ENCODE results near the gene SUMF1.

The SUMF1 gene

GRCh38 chr3:4496087-4496452 lies 29.0 kb upstream of the SUMF1 start:
- Histone ChIP-seq H3K4me1 (ENCODE audit: insufficient read depth, low read length) (peaks cover 6% of the 10 kb centered on the region), H3K27me3 (ENCODE audit: insufficient read depth, low read length) (peaks cover 34% of the 10 kb centered on the region), H3K36me3 (ENCODE audit: insufficient read depth, low read length) (no peaks in the 10 kb centered on the region), H3K27ac (ENCODE audit: low read depth, low read length) (no peak overlapping the region), H3K9ac (ENCODE audit: low read depth, low read length) (no peak overlapping the region), H3K9me3 (ENCODE audit: insufficient read depth, low read depth, low read length) (no peaks in the 10 kb centered on the region), H3K4me3 (ENCODE audit: low read length) (no peak overlapping the region)
- WGBS, result 90% methylated on average over 2 of the region's 3 CpGs

DNA sequence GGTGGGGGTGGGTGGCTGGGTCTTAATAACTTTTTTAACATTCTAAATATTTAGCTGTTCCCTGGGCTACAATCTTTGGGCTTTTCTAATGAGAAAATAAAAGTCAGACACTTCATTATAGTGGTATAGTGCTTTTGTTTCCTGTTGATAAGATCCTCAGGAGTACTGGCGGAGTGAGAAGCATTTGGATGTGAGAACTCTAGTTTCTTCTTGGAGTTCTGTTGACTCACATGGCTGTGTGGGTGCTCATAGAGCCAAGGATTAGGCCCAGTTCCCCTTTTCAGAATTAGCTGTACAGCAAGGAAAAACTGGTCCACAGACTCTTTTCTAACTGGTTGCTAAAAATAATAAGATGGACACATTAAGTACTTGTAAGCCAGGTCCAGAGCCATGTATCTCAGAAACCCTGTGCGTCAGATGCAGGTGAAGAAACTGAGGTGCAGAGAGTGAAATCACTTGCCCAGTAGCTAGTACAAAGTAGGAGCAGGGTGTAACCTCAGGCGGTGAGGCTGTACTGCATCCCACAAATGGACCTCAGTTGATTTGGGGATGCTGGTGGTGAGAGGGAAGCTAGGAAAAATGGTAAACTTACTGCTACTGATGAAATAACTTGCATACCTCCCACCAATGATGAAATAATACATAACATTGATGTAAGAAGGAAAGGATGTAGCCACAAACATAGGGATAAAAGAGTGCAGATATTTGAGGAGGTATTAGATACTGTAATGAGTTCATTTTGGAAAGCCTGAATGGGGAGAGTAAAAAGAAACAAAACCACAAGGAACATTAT lies 28.4 kb upstream of the SUMF1 start:
- Histone ChIP-seq H3K9ac (ENCODE audit: low read depth, low read length) (no peak overlapping the region), H3K27ac (ENCODE audit: low read depth, low read length) (no peak overlapping the region), H3K4me1 (ENCODE audit: insufficient read depth, low read length) (peaks cover 6% of the 10 kb centered on the region), H3K4me3 (ENCODE audit: low read length) (no peak overlapping the region), H3K9me3 (ENCODE audit: insufficient read depth, low read depth, low read length) (no peaks in the 10 kb centered on the region), H3K27me3 (ENCODE audit: insufficient read depth, low read length) (peaks cover 40% of the 10 kb centered on the region), H3K36me3 (ENCODE audit: insufficient read depth, low read length) (no peaks in the 10 kb centered on the region)
- WGBS, result 96% methylated on average over 3 of the region's 3 CpGs

DNA sequence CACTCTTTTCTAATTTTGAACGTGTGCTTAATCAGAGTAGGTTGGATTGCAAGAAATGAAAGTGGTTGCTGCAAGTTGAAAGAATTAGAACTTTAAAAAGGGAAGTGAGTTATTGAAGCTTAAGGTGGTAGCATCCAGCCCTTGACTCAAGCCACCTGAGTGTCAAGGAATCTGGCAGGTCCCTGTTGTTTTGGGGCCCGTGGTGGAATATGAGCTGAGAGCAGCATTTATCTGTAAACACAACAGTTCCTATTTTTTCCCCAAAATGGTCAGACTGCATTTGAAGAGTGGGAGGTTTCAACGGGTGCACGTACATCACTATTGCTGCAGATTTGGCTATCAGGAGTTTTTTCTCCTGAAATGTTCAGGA lies 27.8 kb upstream of the SUMF1 start:
- 85% methylated on average over 4 of the region's 4 CpGs for WGBS
- Histone ChIP-seq H3K9ac (ENCODE audit: low read depth, low read length) (no peak overlapping the region), H3K27me3 (ENCODE audit: insufficient read depth, low read length) (peaks cover 44% of the 10 kb centered on the region), H3K27ac (ENCODE audit: low read depth, low read length) (no peak overlapping the region), H3K9me3 (ENCODE audit: insufficient read depth, low read depth, low read length) (no peaks in the 10 kb centered on the region), H3K4me3 (ENCODE audit: low read length) (no peak overlapping the region), H3K4me1 (ENCODE audit: insufficient read depth, low read length) (peaks cover 6% of the 10 kb centered on the region), H3K36me3 (ENCODE audit: insufficient read depth, low read length) (no peaks in the 10 kb centered on the region)

- Histone ChIP-seq H3K9me3 (ENCODE audit: insufficient read depth, low read depth, low read length) (no peaks in the 10 kb centered on the region), H3K27me3 (ENCODE audit: insufficient read depth, low read length) (peaks cover 44% of the 10 kb centered on the region), H3K4me3 (ENCODE audit: low read length) (peak overlapping the region; percentile 86), H3K36me3 (ENCODE audit: insufficient read depth, low read length) (no peaks in the 10 kb centered on the region), H3K27ac (ENCODE audit: low read depth, low read length) (no peak overlapping the region), H3K4me1 (ENCODE audit: insufficient read depth, low read length) (peaks cover 6% of the 10 kb centered on the region), H3K9ac (ENCODE audit: low read depth, low read length) (no peak overlapping the region)
- 20% methylated on average over 28 of the region's 28 CpGs for WGBS
Measured at GRCh38 chr3:4493941-4494894, 27.1 kb upstream of the SUMF1 start.

DNA sequence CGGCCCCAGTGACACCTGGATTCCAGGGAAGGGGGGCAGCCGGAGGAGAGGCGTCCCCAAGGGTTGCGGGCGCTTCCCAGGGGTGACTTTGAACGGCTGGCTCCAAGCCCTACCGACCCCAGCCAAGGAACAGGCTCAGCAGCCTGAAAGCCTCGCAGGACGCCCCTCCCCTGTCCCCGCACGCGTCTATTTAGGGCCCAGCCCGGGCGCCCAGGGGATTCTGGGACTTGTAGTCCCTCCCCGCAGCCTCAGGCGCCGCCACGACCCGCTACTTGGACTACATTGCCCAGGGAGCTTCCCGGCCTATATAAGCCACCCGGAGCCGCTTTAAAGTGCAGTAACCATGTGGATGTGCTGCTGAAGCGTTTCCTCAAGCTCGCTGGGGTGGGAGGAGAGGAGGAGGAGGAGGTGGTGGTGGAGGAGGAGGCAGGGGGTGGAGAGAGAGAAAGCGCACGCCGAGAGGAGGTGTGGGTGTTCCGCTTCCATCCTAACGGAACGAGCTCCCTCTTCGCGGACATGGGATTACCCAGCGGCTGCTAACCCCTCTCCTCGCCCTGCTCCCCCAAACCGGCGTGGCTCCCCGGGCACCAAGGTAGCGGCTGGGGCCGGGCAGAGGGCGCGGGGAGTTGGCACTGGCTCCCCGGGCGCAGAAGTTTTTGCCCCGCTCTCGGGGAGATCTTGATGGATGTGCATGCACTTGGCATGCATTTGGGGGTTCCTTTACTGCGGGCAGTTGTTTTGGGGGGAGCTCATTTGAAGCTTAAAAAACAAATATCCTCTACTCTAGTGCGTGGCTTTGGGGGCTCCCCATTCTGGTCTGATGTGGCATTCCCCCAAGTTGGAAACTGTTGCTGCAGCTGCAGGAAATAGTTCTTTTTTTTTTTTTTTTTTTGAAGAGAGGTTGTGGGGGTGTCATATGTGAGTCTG lies 26.2 kb upstream of the SUMF1 start, which contains the start of gene ITPR1:
Gene ITPR1, plus strand, starts transcription at position 335 of the 927 bp plus-strand sequence. CDS start 23,144 bp downstream, outside the sequence.
- Histone ChIP-seq H3K4me1 (ENCODE audit: insufficient read depth, low read length) (peaks cover 6% of the 10 kb centered on the region), H3K9ac (ENCODE audit: low read depth, low read length) (peak within 1 kb of the TSS; percentile 78), H3K9me3 (ENCODE audit: insufficient read depth, low read depth, low read length) (no peaks in the 10 kb centered on the region), H3K27me3 (ENCODE audit: insufficient read depth, low read length) (peaks cover 49% of the 10 kb centered on the region), H3K4me3 (ENCODE audit: low read length) (peak within 1 kb of the TSS; percentile 86), H3K36me3 (ENCODE audit: insufficient read depth, low read length) (no peaks in the 10 kb centered on the region), H3K27ac (ENCODE audit: low read depth, low read length) (peak within 1 kb of the TSS; percentile 93)
- under 1% methylated on average over 46 of the region's 47 CpGs for WGBS

GRCh38 chr3:4492208-4493013 lies 25.3 kb upstream of the SUMF1 start:
- H3K4me1 ChIP-seq (ENCODE audit: insufficient read depth, low read length), result peaks cover 6% of the 10 kb centered on the region
- H3K36me3 ChIP-seq (ENCODE audit: insufficient read depth, low read length), result no peaks in the 10 kb centered on the region
- peak overlapping the region; percentile 93 for H3K27ac ChIP-seq (ENCODE audit: low read depth, low read length)
- H3K9me3 ChIP-seq (ENCODE audit: insufficient read depth, low read depth, low read length), result no peaks in the 10 kb centered on the region
- H3K27me3 ChIP-seq (ENCODE audit: insufficient read depth, low read length), result peaks cover 49% of the 10 kb centered on the region
- peak overlapping the region; percentile 78 for H3K9ac ChIP-seq (ENCODE audit: low read depth, low read length)
- peak overlapping the region; percentile 86 for H3K4me3 ChIP-seq (ENCODE audit: low read length)
- WGBS, result under 1% methylated on average over 43 of the region's 43 CpGs

GRCh38 chr3:4491855-4492207 lies 24.8 kb upstream of the SUMF1 start:
- WGBS, result 55% methylated on average over 4 of the region's 5 CpGs
- Histone ChIP-seq H3K9ac (ENCODE audit: low read depth, low read length) (peak overlapping the region; percentile 78; the same call in 1 of the 2 replicates), H3K4me3 (ENCODE audit: low read length) (peak overlapping the region; percentile 86), H3K27me3 (ENCODE audit: insufficient read depth, low read length) (peaks cover 49% of the 10 kb centered on the region), H3K27ac (ENCODE audit: low read depth, low read length) (no peak overlapping the region), H3K9me3 (ENCODE audit: insufficient read depth, low read depth, low read length) (no peaks in the 10 kb centered on the region), H3K36me3 (ENCODE audit: insufficient read depth, low read length) (no peaks in the 10 kb centered on the region), H3K4me1 (ENCODE audit: insufficient read depth, low read length) (peaks cover 6% of the 10 kb centered on the region)

DNA sequence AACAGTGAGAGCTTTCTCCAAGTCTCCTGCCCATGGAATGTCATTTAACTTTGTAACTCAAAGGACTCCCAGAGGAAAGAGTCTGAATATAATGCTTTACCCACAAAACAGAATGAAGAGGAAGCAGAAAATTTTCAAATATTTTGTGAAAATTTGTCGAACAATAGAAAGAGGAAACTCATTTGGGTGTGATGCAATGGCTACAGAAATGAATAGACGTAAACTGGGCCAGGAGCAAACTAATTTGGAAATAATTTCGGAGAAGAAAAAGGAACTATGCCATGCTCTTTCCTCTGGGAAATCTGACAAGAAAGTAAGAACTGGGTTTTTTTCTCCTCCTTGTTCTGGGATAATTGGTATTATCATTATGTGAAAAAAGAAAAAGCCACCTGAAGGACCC lies 11.2 kb upstream of the SUMF1 start:
- no peak overlapping the region for H3K4me3 ChIP-seq (ENCODE audit: low read length)
- 93% methylated on average over 3 of the region's 3 CpGs for WGBS
- H3K9ac ChIP-seq (ENCODE audit: low read depth, low read length), result no peak overlapping the region
- no peaks in the 10 kb centered on the region for H3K9me3 ChIP-seq (ENCODE audit: insufficient read depth, low read depth, low read length)
- H3K4me1 ChIP-seq (ENCODE audit: insufficient read depth, low read length), result peaks cover 3% of the 10 kb centered on the region; the same call in 1 of the 2 replicates
- peaks cover 2% of the 10 kb centered on the region; the same call in 1 of the 2 replicates for H3K27me3 ChIP-seq (ENCODE audit: insufficient read depth, low read length)
- H3K27ac ChIP-seq (ENCODE audit: low read depth, low read length), result no peak overlapping the region
- no peaks in the 10 kb centered on the region for H3K36me3 ChIP-seq (ENCODE audit: insufficient read depth, low read length)

DNA sequence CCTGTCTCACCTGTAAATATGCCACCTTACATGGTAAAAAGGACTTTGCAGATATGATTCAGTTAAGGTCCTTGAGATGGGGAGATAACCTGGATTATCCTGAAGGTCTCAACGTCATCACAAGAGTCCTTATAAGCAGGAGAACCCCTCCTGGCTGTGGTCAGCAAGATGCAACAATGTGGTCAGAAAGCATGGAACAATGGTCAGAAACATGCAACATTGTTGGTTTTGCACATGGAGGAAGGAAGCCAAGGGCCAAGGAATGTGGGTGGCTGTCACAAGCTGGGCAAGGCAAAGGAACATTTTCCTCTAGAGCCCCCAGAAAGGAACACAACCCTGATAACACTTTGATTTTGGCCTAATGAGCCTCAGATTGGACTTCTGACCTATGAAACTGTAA lies 9.4 kb upstream of the SUMF1 start:
- Histone ChIP-seq H3K9ac (ENCODE audit: low read depth, low read length) (no peak overlapping the region), H3K36me3 (ENCODE audit: insufficient read depth, low read length) (no peaks in the 10 kb centered on the region), H3K9me3 (ENCODE audit: insufficient read depth, low read depth, low read length) (no peaks in the 10 kb centered on the region), H3K27me3 (ENCODE audit: insufficient read depth, low read length) (peaks cover 2% of the 10 kb centered on the region; the same call in 1 of the 2 replicates), H3K27ac (ENCODE audit: low read depth, low read length) (no peak overlapping the region), H3K4me1 (ENCODE audit: insufficient read depth, low read length) (peaks cover 3% of the 10 kb centered on the region; the same call in 1 of the 2 replicates), H3K4me3 (ENCODE audit: low read length) (no peak overlapping the region)
- WGBS, result 95% methylated on average over 1 of the region's 1 CpG

DNA sequence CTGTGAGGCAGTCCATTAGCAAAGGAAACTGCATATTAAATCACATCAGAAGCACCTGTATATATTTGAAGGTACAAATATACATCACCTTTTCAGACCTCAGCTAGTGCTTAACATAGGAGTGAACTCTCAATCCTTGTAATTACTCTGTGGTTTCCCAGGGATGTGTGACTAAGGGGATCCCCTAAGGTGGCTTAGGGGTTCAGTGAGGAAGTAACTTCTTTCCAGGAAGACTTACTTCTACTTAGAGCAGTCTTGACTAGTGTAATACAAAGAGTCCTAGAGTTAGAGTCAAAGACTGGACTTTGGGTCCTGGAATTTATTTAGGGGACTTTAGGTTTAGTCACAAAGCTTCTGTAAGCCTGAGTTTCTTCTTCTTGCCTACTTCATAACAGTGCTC lies 8.7 kb upstream of the SUMF1 start:
- H3K4me3 ChIP-seq (ENCODE audit: low read length), result no peak overlapping the region
- H3K27me3 ChIP-seq (ENCODE audit: insufficient read depth, low read length), result peaks cover 2% of the 10 kb centered on the region; the same call in 1 of the 2 replicates
- no peaks in the 10 kb centered on the region for H3K9me3 ChIP-seq (ENCODE audit: insufficient read depth, low read depth, low read length)
- peaks cover 3% of the 10 kb centered on the region; the same call in 1 of the 2 replicates for H3K4me1 ChIP-seq (ENCODE audit: insufficient read depth, low read length)
- no peak overlapping the region for H3K27ac ChIP-seq (ENCODE audit: low read depth, low read length)
- H3K9ac ChIP-seq (ENCODE audit: low read depth, low read length), result no peak overlapping the region
- no peaks in the 10 kb centered on the region for H3K36me3 ChIP-seq (ENCODE audit: insufficient read depth, low read length)

Measured in HUES64 (cell line).